A673 (cell line): Measurements from ENCODE around the gene SUCLG2.

Experiments used
- EZH2 ChIP-seq: fragments of 200-600 bp; sonication (generic); IDR thresholded peaks from 2 replicates; pipeline ENCODE4 v1.6.1; 2017; ENCODE audit warnings: borderline replicate concordance, low read depth, mild to moderate bottlenecking, mixed read lengths, antibody characterized with exemption, low read length; ENCODE audit not compliant: poor library complexity, severe bottlenecking
- TF ChIP-seq, protein P1 (sequence below): fragments of 300-800, 200-600 bp; sonication (generic); conservative IDR thresholded peaks from 2 replicates; pipeline ENCODE4 v1.5.1; 2017; ENCODE audit warnings: low read depth, mild to moderate bottlenecking, antibody characterized with exemption, low read length, moderate library complexity, mixed read lengths

DNA sequence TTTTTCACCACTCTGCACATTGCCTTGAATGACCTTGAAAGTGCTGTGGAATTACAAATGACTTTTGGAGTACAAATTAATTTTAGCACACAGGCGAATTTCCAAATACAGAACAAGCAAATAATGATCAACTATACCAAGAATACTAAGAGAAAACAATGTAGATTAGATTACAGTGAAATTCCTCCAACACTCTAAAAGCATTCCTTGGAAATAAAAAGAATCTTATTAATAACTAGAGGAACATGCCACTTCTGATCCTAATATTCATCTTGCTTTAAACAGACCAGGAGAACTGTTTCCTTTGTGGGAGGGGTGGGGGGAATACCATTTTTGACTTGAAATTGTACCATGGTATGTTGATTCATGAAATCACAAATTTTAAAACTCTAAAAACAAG, 167.5 kb downstream of the SUCLG2 start:
- TF ChIP-seq, protein P1, sequence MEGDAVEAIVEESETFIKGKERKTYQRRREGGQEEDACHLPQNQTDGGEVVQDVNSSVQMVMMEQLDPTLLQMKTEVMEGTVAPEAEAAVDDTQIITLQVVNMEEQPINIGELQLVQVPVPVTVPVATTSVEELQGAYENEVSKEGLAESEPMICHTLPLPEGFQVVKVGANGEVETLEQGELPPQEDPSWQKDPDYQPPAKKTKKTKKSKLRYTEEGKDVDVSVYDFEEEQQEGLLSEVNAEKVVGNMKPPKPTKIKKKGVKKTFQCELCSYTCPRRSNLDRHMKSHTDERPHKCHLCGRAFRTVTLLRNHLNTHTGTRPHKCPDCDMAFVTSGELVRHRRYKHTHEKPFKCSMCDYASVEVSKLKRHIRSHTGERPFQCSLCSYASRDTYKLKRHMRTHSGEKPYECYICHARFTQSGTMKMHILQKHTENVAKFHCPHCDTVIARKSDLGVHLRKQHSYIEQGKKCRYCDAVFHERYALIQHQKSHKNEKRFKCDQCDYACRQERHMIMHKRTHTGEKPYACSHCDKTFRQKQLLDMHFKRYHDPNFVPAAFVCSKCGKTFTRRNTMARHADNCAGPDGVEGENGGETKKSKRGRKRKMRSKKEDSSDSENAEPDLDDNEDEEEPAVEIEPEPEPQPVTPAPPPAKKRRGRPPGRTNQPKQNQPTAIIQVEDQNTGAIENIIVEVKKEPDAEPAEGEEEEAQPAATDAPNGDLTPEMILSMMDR = no peak
- TF ChIP-seq EZH2 = no peak
